Heart right ventricle (tissue), 16 donors: ENCODE measurements around the gene NUAK2. TPM values are rescaled to one million over a fixed set of nuclear protein-coding genes. Genes with fewer than 3 reads are reported as not detected.
A peak's percentile ranks its signal among the peaks of the same experiment; 100 is the strongest.

Experiments
- ATAC-seq, 8 donors: fragments of 200-7000 bp; cut with Tn5 transposase; one replicate each; pipeline ENCODE4 v1.9.1; 2020; ENCODE audit warnings: mild to moderate bottlenecking in 8 of 8, moderate library complexity in 8 of 8, moderate number of reproducible peaks in 1 of 8
- DNase-seq, 2 donors: peaks; one replicate each; pipeline ENCODE4 v3.0.0-alpha.2; 2020
- H3K27ac ChIP-seq, 10 donors: fragments of 200-600 bp; sonication (generic) in 2 of 10; one replicate each; pipeline versions ENCODE4 v1.5.0 to v1.8.0; 2020 to 2022; ENCODE audit warnings: mild to moderate bottlenecking in 3 of 10
- H3K27me3 ChIP-seq, 7 donors: fragments of 200-600 bp; one replicate each; pipeline ENCODE4 v1.8.0; 2021 to 2022; ENCODE audit warnings: mild to moderate bottlenecking in 2 of 7
- H3K36me3 ChIP-seq, 9 donors: fragments of 200-600 bp; sonication (generic) in 1 of 9; one replicate each; pipeline versions ENCODE4 v1.5.0 to v1.8.0; 2020 to 2022; ENCODE audit warnings: mild to moderate bottlenecking in 2 of 9
- H3K4me1 ChIP-seq, 9 donors: fragments of 200-600 bp; sonication (generic) in 1 of 9; one replicate each; pipeline versions ENCODE4 v1.5.0 to v1.8.0; 2020 to 2022; ENCODE audit warnings: mild to moderate bottlenecking in 4 of 9
- H3K4me3 ChIP-seq, 10 donors: fragments of 200-600 bp; sonication (generic) in 2 of 10; one replicate each; pipeline versions ENCODE4 v1.5.0 to v1.8.0; 2020 to 2022; ENCODE audit warnings: mild to moderate bottlenecking in 7 of 10, moderate library complexity in 2 of 10
- H3K9me3 ChIP-seq, 11 donors: fragments of 200-600 bp in 10 of 11; sonication (generic) in 2 of 11; one replicate each; pipeline versions ENCODE4 v1.5.0 to v1.8.0; 2013 to 2022; ENCODE audit warnings: mild to moderate bottlenecking in 2 of 11, control low read depth in 1 of 11, moderate library complexity in 1 of 11
- WGBS, 2 donors: extraction: QIAGEN DNeasy Blood & Tissue Kit; methylation state at CpG; one replicate each; pipeline ENCODE4 v1.1.7; 2013; ENCODE audit warnings: inconsistent platforms in 1 of 2; 5-methylcytosine and 5-hydroxymethylcytosine counted together
- intact Hi-C, 10 donors: fragments of 100-400 bp; cut with DNase I; formaldehyde crosslinking; loops; one replicate each; pipeline versions ENCODE4 v1.11.1 to v1.14.2; 2022
- polyA plus RNA-seq, 2 donors: library from polyadenylated mRNA; stranded (reverse); fragments of 200-250 nt; gene quantifications; one replicate each; pipeline ENCODE4 v1.2.3, GENCODE V29; 2013
- total RNA-seq, 10 donors: library from RNA; stranded (reverse); fragmentation: NEBNext Ultra II Directional in 3 of 10; extraction: Animal tissue kit (Norgen Biotek cat#: 25700) in 3 of 10; gene quantifications; one replicate each; pipeline versions ENCODE4 v1.2.1 to v1.2.4, GENCODE V29; 2021 to 2023
- TF ChIP-seq, protein P1 (sequence below), 9 donors: fragments of 200-600 bp; sonication (generic) in 2 of 9; IDR thresholded peaks; one replicate each; pipeline versions ENCODE4 v1.5.0 to v1.8.0; 2021 to 2022; ENCODE audit warnings: antibody characterized with exemption in 9 of 9, mild to moderate bottlenecking in 5 of 9, moderate library complexity in 1 of 9
- donor health status: Arrhythmogenic right ventricular cardiomyopathy.
- donor health status: ischemic (EF 13 %, LVEDD 7.1; RV severe dilation, severe dysfunction).
- donor health status: healthy with polysubstance abuse.
- donor health status: DM: no; HTN: yes; CAD: no.
- donor health status: DM: no; HTN: no; CAD: no.
- donor health status: ischemic (EF 25% LVEDD 6.9; RV normal size, moderate dysfunction).
- donor health status: ischemic (EF 25% LVEDD 5.7; RV mildly dilated, moderate dysfunction).
- donor health status: healthy.
- donor health status: DM: yes; HTN: yes; CAD: no.
- donor health status: Ischemic cardiomyopathy.
- donor health status: ischemic (EF 35%, LVEDD 5.7; RV mildly dilated, moderate dysfunction).
- donor health status: nonischemic (EF 11% LVEDD 7.7; RV severe dilation, severe dysfunction).
- donor health status: DM: yes; HTN: yes; CAD: no.
- donor health status: PGD.
- donor health status: ischemic (EF 29% LVEDD 5.4; RV normal size, mild dysfunction).
- donor health status: nonischemic (EF 23%, LVEDD 6.1; RV moderate dilation, normal function).

Gene NUAK2
- total and polyA plus RNA-seq, 12 donors = 0.25 to 3.1 (median 0.50) TPM

DNA sequence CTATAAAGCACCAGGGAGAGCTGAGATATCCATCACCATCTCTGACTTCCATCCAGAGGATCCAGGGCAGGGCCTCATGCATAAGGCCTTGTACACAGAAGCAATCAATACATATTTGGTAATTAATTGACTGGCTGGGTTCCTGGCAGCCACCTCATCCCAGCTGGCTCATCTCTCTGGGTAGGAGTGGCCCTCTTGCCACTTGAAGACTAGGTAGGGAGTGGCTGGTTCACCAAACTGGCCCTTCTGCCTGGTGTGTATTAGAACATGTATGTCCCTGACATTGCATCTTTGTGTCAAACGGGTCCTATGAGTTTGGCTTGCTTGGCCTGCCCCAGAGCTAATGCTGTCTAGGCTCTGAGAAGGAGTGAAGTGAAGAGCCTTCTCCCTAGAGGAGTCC is 11.8 kb downstream of the NUAK2 start:
- no peak for DNase-seq
- H3K4me3 ChIP-seq = no peak overlapping the region
- whole genome bisulfite sequencing, 2 donors = 75 to 83% methylated on average over 1 of the region's 1 CpG
- intact Hi-C loops = no loop called here
- no peak overlapping the region for H3K27ac ChIP-seq
- no peaks in the 10 kb centered on the region for H3K27me3 ChIP-seq
- H3K4me1 ChIP-seq = peaks cover 0 to 40% (median 15%) of the 10 kb centered on the region in 9 donors
- no peak for ATAC-seq
- H3K9me3 ChIP-seq = no peaks in the 10 kb centered on the region
- TF ChIP-seq, protein P1, sequence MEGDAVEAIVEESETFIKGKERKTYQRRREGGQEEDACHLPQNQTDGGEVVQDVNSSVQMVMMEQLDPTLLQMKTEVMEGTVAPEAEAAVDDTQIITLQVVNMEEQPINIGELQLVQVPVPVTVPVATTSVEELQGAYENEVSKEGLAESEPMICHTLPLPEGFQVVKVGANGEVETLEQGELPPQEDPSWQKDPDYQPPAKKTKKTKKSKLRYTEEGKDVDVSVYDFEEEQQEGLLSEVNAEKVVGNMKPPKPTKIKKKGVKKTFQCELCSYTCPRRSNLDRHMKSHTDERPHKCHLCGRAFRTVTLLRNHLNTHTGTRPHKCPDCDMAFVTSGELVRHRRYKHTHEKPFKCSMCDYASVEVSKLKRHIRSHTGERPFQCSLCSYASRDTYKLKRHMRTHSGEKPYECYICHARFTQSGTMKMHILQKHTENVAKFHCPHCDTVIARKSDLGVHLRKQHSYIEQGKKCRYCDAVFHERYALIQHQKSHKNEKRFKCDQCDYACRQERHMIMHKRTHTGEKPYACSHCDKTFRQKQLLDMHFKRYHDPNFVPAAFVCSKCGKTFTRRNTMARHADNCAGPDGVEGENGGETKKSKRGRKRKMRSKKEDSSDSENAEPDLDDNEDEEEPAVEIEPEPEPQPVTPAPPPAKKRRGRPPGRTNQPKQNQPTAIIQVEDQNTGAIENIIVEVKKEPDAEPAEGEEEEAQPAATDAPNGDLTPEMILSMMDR (IDR thresholded peaks at IDR 0.05) = no peak
- peaks cover 0 to 70% (median 0%) of the 10 kb centered on the region in 9 donors for H3K36me3 ChIP-seq

DNA sequence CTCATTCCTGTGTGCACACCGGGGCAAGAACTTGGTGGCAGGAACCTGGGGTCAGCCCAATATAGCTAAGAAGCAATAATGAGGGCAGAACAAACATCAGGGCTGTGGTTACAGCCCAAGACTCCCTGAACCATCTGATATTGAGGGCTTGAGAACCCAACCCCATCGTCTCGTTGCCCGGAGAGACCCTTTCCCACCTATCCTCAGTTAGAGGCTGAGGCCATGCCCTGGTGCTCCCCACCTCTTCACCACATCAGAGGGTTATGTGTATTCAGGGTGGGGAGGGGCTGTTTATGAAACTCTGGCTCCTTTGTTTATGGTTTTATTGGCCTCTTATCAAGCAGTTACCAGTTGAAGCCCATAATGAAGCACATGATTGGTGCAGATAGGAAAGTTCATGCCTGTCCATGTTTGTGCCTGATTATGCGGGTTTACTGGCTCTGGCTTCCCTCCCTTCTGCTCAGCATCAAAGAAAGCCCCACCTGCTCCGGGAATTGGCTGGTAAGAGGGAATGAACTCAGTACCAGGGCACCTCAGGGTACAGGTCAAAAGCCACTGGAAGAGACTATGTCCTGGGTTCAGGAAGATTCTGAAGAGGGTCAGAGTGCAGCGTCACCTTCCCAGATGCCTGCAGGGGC is 14.5 kb downstream of the NUAK2 start:
- Histone ChIP-seq H3K27ac (no peak overlapping the region), H3K4me3 (no peak overlapping the region), H3K27me3 (no peaks in the 10 kb centered on the region), H3K4me1 (peaks cover 0 to 13% (median 0%) of the 10 kb centered on the region in 9 donors), H3K9me3 (no peaks in the 10 kb centered on the region), H3K36me3 (peaks cover 0 to 97% (median 11%) of the 10 kb centered on the region in 9 donors)
- no peak for DNase-seq
- 94 to 97% methylated on average over 7 of the region's 7 CpGs for WGBS, 2 donors
- no peak for ATAC-seq
- intact Hi-C loops = no loop called here
- TF ChIP-seq, protein P1 (IDR thresholded peaks at IDR 0.05) = no peak

DNA sequence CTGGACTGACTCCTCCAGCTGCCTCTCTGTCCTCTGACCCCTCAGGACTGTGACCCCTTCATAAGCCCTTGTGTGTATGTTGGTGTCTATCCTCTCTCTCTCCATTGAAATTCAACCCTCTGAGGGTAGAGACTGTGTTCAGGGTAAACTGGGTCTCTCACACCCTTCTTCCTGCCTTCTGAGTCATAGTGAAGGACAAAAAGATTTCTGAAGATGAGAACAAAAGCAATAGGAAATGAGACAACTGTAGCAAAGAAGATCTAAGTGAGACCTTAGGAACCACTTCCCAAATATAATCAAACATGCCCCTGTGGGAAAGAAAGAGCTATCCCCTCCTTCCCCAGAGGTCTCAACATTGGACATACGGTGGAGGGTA is 16.9 kb downstream of the NUAK2 start:
- ATAC-seq (no peak), DNase-seq (no peak)
- H3K9me3 ChIP-seq = no peaks in the 10 kb centered on the region
- H3K4me1 ChIP-seq = peaks cover 0 to 14% (median 0%) of the 10 kb centered on the region in 9 donors
- intact Hi-C loops = no loop called here
- 100% methylated on average over 1 of the region's 1 CpG for WGBS, 2 donors
- H3K27me3 ChIP-seq = no peaks in the 10 kb centered on the region
- H3K27ac ChIP-seq = no peak overlapping the region
- peaks cover 0 to 81% (median 11%) of the 10 kb centered on the region in 9 donors for H3K36me3 ChIP-seq
- TF ChIP-seq, protein P1 (IDR thresholded peaks at IDR 0.05) = no peak
- H3K4me3 ChIP-seq = no peak overlapping the region

DNA sequence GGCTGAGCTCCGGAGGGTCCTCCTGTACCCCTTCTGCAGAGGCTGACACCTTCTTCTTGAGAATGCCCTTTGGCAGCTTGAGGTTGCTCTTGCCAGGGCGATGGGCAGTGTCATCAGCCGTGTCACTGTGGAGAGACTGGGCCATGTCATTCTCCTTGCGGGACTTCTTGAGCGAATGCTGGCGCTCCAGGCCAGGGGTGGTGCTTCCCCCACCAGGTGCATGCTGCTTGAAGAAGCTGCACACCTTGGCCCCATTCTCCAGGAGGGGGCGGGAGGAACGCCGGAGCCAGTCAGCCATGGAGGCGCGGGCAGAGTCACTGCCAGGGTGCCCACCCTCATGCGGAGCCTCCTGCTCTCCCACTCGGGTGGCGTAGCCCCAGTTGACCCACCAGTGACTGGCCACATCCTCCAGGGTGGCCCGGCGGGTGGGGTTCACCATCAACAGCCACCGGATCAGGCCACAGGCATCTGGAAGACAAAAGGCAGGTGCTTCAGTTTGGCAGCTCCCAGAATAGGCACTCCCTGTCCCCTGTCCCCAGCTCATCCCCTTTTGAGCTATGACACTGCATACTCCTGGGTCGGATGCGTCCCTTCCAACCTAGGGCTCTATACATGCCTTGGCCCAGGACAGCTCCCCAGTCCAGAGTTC is 17.4 kb downstream of the NUAK2 start:
- ATAC-seq (peak in 1 of 8 donors; percentile 48), DNase-seq (no peak)
- WGBS, 2 donors = 95 to 97% methylated on average over 19 of the region's 19 CpGs
- intact Hi-C loops = no loop called here
- H3K36me3 ChIP-seq = peaks cover 0 to 76% (median 11%) of the 10 kb centered on the region in 9 donors
- no peak overlapping the region for H3K27ac ChIP-seq
- H3K4me3 ChIP-seq = no peak overlapping the region
- no peaks in the 10 kb centered on the region for H3K27me3 ChIP-seq
- no peaks in the 10 kb centered on the region for H3K9me3 ChIP-seq
- TF ChIP-seq, protein P1 (IDR thresholded peaks at IDR 0.05) = no peak
- peaks cover 0 to 14% (median 0%) of the 10 kb centered on the region in 9 donors for H3K4me1 ChIP-seq
